Upper lobe of left lung (tissue), 4 donors: ENCODE measurements around the gene CYB5R4.

Experiments
- CTCF ChIP-seq, 6 experiments: fragments of 450-650 bp in 4 of 6; fragments of 200-600 bp in 2 of 6; sonication (generic) in 2 of 6; IDR thresholded peaks; one replicate each; pipeline ENCODE4 v1.5.1; 2016 to 2019; ENCODE audit warnings: antibody characterized with exemption in 6 of 6
- POLR2A ChIP-seq, 4 donors: fragments of 450-650 bp; IDR thresholded peaks; one replicate each; pipeline ENCODE4 v1.5.1; 2016 to 2017; ENCODE audit warnings: antibody characterized with exemption in 4 of 4, mild to moderate bottlenecking in 2 of 4

- TF ChIP-seq CTCF (IDR thresholded peaks at IDR 0.05) (no peak), POLR2A (IDR thresholded peaks at IDR 0.05) (no peak)
Measured at GRCh38 chr6:83891586-83891985, 32.1 kb downstream of the CYB5R4 start.
